ENCODE measurements around the gene SYNE2. TPM values are rescaled to one million over a fixed set of nuclear protein-coding genes. Genes with fewer than 3 reads are reported as not detected.
"Not testable (repeated sequence)": the region's sequence is repeated elsewhere in the genome, so short reads cannot be mapped to it uniquely, and the experiment has no call there.

Gene SYNE2
- polyA plus RNA-seq, 1 donor: 50.5 TPM

GRCh38 chr14:64209444-64210131 is 356.8 kb downstream of the SYNE2 start:
- no peaks in the 10 kb centered on the region for H3K27me3 ChIP-seq (ENCODE audit: control insufficient read depth, insufficient read depth, low read length)
- H3K36me3 ChIP-seq (ENCODE audit: control insufficient read depth, insufficient read depth, low read length): peaks cover 68% of the 10 kb centered on the region
- DNase-seq: no peak
- no peak overlapping the region for H3K4me3 ChIP-seq (ENCODE audit: low read length)
- no peak overlapping the region for H3K27ac ChIP-seq (ENCODE audit: low read length)
- H3K9me3 ChIP-seq (ENCODE audit: control insufficient read depth, low read depth, low read length): no peaks in the 10 kb centered on the region
- no peaks in the 10 kb centered on the region for H3K4me1 ChIP-seq (ENCODE audit: control insufficient read depth, insufficient read depth, low read length)
- WGBS (ENCODE audit: insufficient coverage, low lambda C conversion rate): no CpG with 5 or more reads among the region's 21 CpGs

- Histone ChIP-seq H3K36me3 (ENCODE audit: control insufficient read depth, insufficient read depth, low read length) (peaks cover 74% of the 10 kb centered on the region), H3K27ac (ENCODE audit: low read length) (no peak overlapping the region)
- WGBS (ENCODE audit: insufficient coverage, low lambda C conversion rate): no CpG with 5 or more reads among the region's 12 CpGs
These were observed 357.4 kb downstream of the SYNE2 start for GRCh38 chr14:64210216-64210615.

GRCh38 chr14:64210912-64211311 is 358.1 kb downstream of the SYNE2 start:
- peaks cover 79% of the 10 kb centered on the region for H3K36me3 ChIP-seq (ENCODE audit: control insufficient read depth, insufficient read depth, low read length)
- H3K9me3 ChIP-seq (ENCODE audit: control insufficient read depth, low read depth, low read length); H3K27ac ChIP-seq (ENCODE audit: low read length); DNase-seq; H3K27me3 ChIP-seq (ENCODE audit: control insufficient read depth, insufficient read depth, low read length); H3K4me1 ChIP-seq (ENCODE audit: control insufficient read depth, insufficient read depth, low read length); H3K4me3 ChIP-seq (ENCODE audit: low read length): not testable (repeated sequence)
- no CpG with 5 or more reads among the region's 6 CpGs for WGBS (ENCODE audit: insufficient coverage, low lambda C conversion rate)

More at GRCh38 chr14:64210216-64210615, 357.4 kb downstream of the SYNE2 start:
- Histone ChIP-seq H3K27me3 (ENCODE audit: control insufficient read depth, insufficient read depth, low read length) (no peaks in the 10 kb centered on the region), H3K4me1 (ENCODE audit: control insufficient read depth, insufficient read depth, low read length) (no peaks in the 10 kb centered on the region), H3K9me3 (ENCODE audit: control insufficient read depth, low read depth, low read length) (no peaks in the 10 kb centered on the region), H3K4me3 (ENCODE audit: low read length) (no peak overlapping the region)
- no peak for DNase-seq

- WGBS (ENCODE audit: insufficient coverage, low lambda C conversion rate): no CpG with 5 or more reads among the region's 8 CpGs
- Histone ChIP-seq H3K36me3 (ENCODE audit: control insufficient read depth, insufficient read depth, low read length) (peaks cover 94% of the 10 kb centered on the region), H3K4me1 (ENCODE audit: control insufficient read depth, insufficient read depth, low read length) (no peaks in the 10 kb centered on the region), H3K27ac (ENCODE audit: low read length) (no peak overlapping the region), H3K9me3 (ENCODE audit: control insufficient read depth, low read depth, low read length) (no peaks in the 10 kb centered on the region), H3K27me3 (ENCODE audit: control insufficient read depth, insufficient read depth, low read length) (no peaks in the 10 kb centered on the region), H3K4me3 (ENCODE audit: low read length) (no peak overlapping the region)
- no peak for DNase-seq
These were observed 359.9 kb downstream of the SYNE2 start for GRCh38 chr14:64212666-64213065.

GRCh38 chr14:64213086-64213485 is 360.3 kb downstream of the SYNE2 start:
- 40% methylated on average over 1 of the region's 5 CpGs for WGBS (ENCODE audit: insufficient coverage, low lambda C conversion rate)
- Histone ChIP-seq H3K27ac (ENCODE audit: low read length) (no peak overlapping the region), H3K27me3 (ENCODE audit: control insufficient read depth, insufficient read depth, low read length) (no peaks in the 10 kb centered on the region), H3K36me3 (ENCODE audit: control insufficient read depth, insufficient read depth, low read length) (peaks cover 94% of the 10 kb centered on the region), H3K4me1 (ENCODE audit: control insufficient read depth, insufficient read depth, low read length) (no peaks in the 10 kb centered on the region), H3K4me3 (ENCODE audit: low read length) (no peak overlapping the region), H3K9me3 (ENCODE audit: control insufficient read depth, low read depth, low read length) (no peaks in the 10 kb centered on the region)
- no peak for DNase-seq

- WGBS (ENCODE audit: insufficient coverage, low lambda C conversion rate): no CpG with 5 or more reads among the region's 15 CpGs
- Histone ChIP-seq H3K4me3 (ENCODE audit: low read length) (no peak overlapping the region), H3K27ac (ENCODE audit: low read length) (no peak overlapping the region), H3K9me3 (ENCODE audit: control insufficient read depth, low read depth, low read length) (no peaks in the 10 kb centered on the region), H3K27me3 (ENCODE audit: control insufficient read depth, insufficient read depth, low read length) (no peaks in the 10 kb centered on the region), H3K36me3 (ENCODE audit: control insufficient read depth, insufficient read depth, low read length) (peaks cover 94% of the 10 kb centered on the region), H3K4me1 (ENCODE audit: control insufficient read depth, insufficient read depth, low read length) (no peaks in the 10 kb centered on the region)
- DNase-seq: no peak
These were observed 361.2 kb downstream of the SYNE2 start for GRCh38 chr14:64213853-64214570.

GRCh38 chr14:64215274-64215673 is 362.5 kb downstream of the SYNE2 start:
- Histone ChIP-seq H3K4me1 (ENCODE audit: control insufficient read depth, insufficient read depth, low read length) (no peaks in the 10 kb centered on the region), H3K27ac (ENCODE audit: low read length) (no peak overlapping the region), H3K27me3 (ENCODE audit: control insufficient read depth, insufficient read depth, low read length) (no peaks in the 10 kb centered on the region), H3K4me3 (ENCODE audit: low read length) (no peak overlapping the region), H3K9me3 (ENCODE audit: control insufficient read depth, low read depth, low read length) (no peaks in the 10 kb centered on the region), H3K36me3 (ENCODE audit: control insufficient read depth, insufficient read depth, low read length) (peaks cover 93% of the 10 kb centered on the region)
- DNase-seq: no peak
- no CpG with 5 or more reads among the region's 10 CpGs for WGBS (ENCODE audit: insufficient coverage, low lambda C conversion rate)

GRCh38 chr14:64215978-64216377 is 363.2 kb downstream of the SYNE2 start:
- no peak for DNase-seq
- H3K27ac ChIP-seq (ENCODE audit: low read length): no peak overlapping the region
- no CpG with 5 or more reads among the region's 13 CpGs for WGBS (ENCODE audit: insufficient coverage, low lambda C conversion rate)
- H3K27me3 ChIP-seq (ENCODE audit: control insufficient read depth, insufficient read depth, low read length): no peaks in the 10 kb centered on the region
- H3K4me1 ChIP-seq (ENCODE audit: control insufficient read depth, insufficient read depth, low read length): no peaks in the 10 kb centered on the region
- no peaks in the 10 kb centered on the region for H3K9me3 ChIP-seq (ENCODE audit: control insufficient read depth, low read depth, low read length)
- H3K36me3 ChIP-seq (ENCODE audit: control insufficient read depth, insufficient read depth, low read length): peaks cover 93% of the 10 kb centered on the region
- no peak overlapping the region for H3K4me3 ChIP-seq (ENCODE audit: low read length)

GRCh38 chr14:64217308-64217707 is 364.5 kb downstream of the SYNE2 start:
- H3K4me3 ChIP-seq (ENCODE audit: low read length): no peak overlapping the region
- H3K36me3 ChIP-seq (ENCODE audit: control insufficient read depth, insufficient read depth, low read length): peaks cover 94% of the 10 kb centered on the region
- H3K9me3 ChIP-seq (ENCODE audit: control insufficient read depth, low read depth, low read length): no peaks in the 10 kb centered on the region
- H3K27me3 ChIP-seq (ENCODE audit: control insufficient read depth, insufficient read depth, low read length): no peaks in the 10 kb centered on the region
- 100% methylated on average over 1 of the region's 4 CpGs for WGBS (ENCODE audit: insufficient coverage, low lambda C conversion rate)
- DNase-seq: no peak
- no peak overlapping the region for H3K27ac ChIP-seq (ENCODE audit: low read length)
- no peaks in the 10 kb centered on the region for H3K4me1 ChIP-seq (ENCODE audit: control insufficient read depth, insufficient read depth, low read length)

- DNase-seq: no peak
- H3K9me3 ChIP-seq (ENCODE audit: control insufficient read depth, low read depth, low read length): no peaks in the 10 kb centered on the region
- no peaks in the 10 kb centered on the region for H3K4me1 ChIP-seq (ENCODE audit: control insufficient read depth, insufficient read depth, low read length)
- peaks cover 93% of the 10 kb centered on the region for H3K36me3 ChIP-seq (ENCODE audit: control insufficient read depth, insufficient read depth, low read length)
- no peak overlapping the region for H3K4me3 ChIP-seq (ENCODE audit: low read length)
- WGBS (ENCODE audit: insufficient coverage, low lambda C conversion rate): 45% methylated on average over 2 of the region's 7 CpGs
- no peaks in the 10 kb centered on the region for H3K27me3 ChIP-seq (ENCODE audit: control insufficient read depth, insufficient read depth, low read length)
- H3K27ac ChIP-seq (ENCODE audit: low read length): no peak overlapping the region
These were observed 365.0 kb downstream of the SYNE2 start for GRCh38 chr14:64217834-64218233.
